Measurements from ENCODE around the gene SYT9. TPM values are rescaled to one million over a fixed set of nuclear protein-coding genes. Genes with fewer than 3 reads are reported as not detected.

Gene SYT9
- total RNA-seq, 1 donor from 2014 or later = 1.0 TPM

DNA sequence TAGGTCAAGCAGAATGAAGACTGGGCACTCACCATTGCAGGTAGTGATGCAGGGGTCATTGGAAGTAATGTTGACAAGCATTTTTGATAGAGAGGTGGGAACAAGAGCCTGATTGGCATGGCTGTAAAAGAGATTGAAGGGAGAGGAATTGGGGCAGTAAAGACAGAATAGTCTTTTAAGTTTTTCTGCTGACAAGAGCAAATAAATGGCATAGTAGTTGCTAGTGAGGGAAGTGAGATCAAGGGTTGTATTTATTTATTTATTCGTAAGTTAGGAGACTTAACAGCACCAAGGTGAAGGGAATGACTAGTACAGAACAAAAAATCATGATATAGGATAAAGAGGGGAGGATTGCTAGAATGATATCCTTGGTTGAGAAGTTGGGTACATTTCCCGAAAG is 11.0 kb downstream of the SYT9 start:
- Histone ChIP-seq H3K4me3 (ENCODE audit: low read depth, low read length) (no peak overlapping the region), H3K36me3 (ENCODE audit: control insufficient read depth, insufficient read depth, low read length) (no peaks in the 10 kb centered on the region), H3K27me3 (ENCODE audit: control insufficient read depth, insufficient read depth, low read length) (no peaks in the 10 kb centered on the region)
- TF ChIP-seq, protein P1, sequence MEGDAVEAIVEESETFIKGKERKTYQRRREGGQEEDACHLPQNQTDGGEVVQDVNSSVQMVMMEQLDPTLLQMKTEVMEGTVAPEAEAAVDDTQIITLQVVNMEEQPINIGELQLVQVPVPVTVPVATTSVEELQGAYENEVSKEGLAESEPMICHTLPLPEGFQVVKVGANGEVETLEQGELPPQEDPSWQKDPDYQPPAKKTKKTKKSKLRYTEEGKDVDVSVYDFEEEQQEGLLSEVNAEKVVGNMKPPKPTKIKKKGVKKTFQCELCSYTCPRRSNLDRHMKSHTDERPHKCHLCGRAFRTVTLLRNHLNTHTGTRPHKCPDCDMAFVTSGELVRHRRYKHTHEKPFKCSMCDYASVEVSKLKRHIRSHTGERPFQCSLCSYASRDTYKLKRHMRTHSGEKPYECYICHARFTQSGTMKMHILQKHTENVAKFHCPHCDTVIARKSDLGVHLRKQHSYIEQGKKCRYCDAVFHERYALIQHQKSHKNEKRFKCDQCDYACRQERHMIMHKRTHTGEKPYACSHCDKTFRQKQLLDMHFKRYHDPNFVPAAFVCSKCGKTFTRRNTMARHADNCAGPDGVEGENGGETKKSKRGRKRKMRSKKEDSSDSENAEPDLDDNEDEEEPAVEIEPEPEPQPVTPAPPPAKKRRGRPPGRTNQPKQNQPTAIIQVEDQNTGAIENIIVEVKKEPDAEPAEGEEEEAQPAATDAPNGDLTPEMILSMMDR (IDR thresholded peaks at IDR 0.05; ENCODE audit: insufficient read depth, low read length, poor library complexity, severe bottlenecking) = no peak
- no peak for DNase-seq (ENCODE audit: low read depth)

DNA sequence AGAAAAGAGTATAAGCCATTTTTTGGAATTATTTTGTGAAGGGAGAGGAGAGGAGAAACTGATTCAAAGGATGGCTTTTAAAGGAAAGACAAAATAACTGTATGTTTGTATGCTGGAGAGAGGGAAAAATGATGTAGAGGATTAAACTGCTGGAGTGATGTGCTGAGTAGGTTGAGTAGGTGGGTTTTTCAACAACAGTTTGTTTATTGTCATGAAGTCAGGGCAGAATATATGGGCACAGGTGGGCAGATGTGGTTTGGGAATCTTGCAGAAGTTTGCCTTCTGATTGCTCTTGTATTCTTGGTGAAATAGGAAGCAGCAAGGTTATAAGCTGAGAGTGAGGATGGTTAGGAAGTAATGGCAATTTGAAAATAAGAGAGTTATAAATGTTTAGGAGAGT is 12.1 kb downstream of the SYT9 start:
- H3K36me3 ChIP-seq (ENCODE audit: control insufficient read depth, insufficient read depth, low read length) = no peaks in the 10 kb centered on the region
- no peaks in the 10 kb centered on the region for H3K27me3 ChIP-seq (ENCODE audit: control insufficient read depth, insufficient read depth, low read length)
- H3K4me3 ChIP-seq (ENCODE audit: low read depth, low read length) = no peak overlapping the region
- TF ChIP-seq, protein P1 (IDR thresholded peaks at IDR 0.05; ENCODE audit: insufficient read depth, low read length, poor library complexity, severe bottlenecking) = no peak
- DNase-seq (ENCODE audit: low read depth) = no peak

DNA sequence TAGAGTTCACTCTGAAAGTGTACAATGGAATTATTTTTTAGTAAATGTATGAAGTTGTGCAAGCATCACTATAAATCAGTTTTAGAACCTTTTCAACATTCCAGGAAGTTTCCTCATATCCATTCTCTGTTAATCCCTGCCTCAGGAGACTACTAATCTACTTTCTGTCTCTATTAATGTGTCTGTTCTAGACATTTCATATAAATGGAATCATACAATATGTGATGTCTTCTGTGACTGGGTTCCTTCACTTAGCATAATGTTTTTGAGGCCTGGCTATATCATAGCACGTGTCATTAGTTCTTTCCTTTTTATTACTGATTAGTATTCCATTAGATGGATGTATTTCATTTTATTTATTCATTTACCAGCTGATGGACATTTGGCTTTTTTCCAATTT is 17.1 kb downstream of the SYT9 start:
- Histone ChIP-seq H3K36me3 (ENCODE audit: control insufficient read depth, insufficient read depth, low read length) (no peaks in the 10 kb centered on the region), H3K27me3 (ENCODE audit: control insufficient read depth, insufficient read depth, low read length) (no peaks in the 10 kb centered on the region), H3K4me3 (ENCODE audit: low read depth, low read length) (no peak overlapping the region)
- TF ChIP-seq, protein P1 (IDR thresholded peaks at IDR 0.05; ENCODE audit: insufficient read depth, low read length, poor library complexity, severe bottlenecking) = no peak
- DNase-seq (ENCODE audit: low read depth) = no peak

DNA sequence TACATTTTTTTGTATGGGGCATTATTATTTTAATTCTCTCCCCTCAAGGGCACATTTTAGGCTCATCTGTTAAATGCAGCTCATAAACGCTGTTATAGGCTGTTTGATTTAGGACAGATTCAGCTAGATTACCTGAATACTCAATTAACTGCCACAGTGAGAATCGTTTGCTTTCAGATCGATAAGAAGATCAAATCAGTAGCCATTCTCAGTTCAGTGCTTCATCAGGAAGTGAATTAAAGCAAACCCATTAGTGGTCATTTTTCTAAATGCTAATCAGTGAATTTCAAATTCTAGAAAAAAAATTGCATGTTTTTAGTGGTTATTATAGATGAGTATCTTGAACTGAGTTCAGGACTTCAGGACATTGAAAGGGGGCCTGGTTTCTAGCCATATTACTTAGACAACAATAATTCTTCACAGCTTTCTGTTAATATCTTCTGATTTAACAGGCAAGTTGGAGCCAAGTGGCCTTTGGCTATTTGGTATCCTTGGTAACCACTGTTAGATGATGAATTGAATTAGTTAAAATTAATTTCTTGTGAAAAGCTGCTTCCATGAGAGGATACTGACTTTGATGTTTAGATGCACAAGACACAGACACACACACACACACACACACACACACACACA is 18.6 kb downstream of the SYT9 start:
- DNase-seq (ENCODE audit: low read depth) = no peak
- no peaks in the 10 kb centered on the region for H3K36me3 ChIP-seq (ENCODE audit: control insufficient read depth, insufficient read depth, low read length)
- no peaks in the 10 kb centered on the region for H3K27me3 ChIP-seq (ENCODE audit: control insufficient read depth, insufficient read depth, low read length)
- TF ChIP-seq, protein P1 (IDR thresholded peaks at IDR 0.05; ENCODE audit: insufficient read depth, low read length, poor library complexity, severe bottlenecking) = no peak
- no peak overlapping the region for H3K4me3 ChIP-seq (ENCODE audit: low read depth, low read length)

DNA sequence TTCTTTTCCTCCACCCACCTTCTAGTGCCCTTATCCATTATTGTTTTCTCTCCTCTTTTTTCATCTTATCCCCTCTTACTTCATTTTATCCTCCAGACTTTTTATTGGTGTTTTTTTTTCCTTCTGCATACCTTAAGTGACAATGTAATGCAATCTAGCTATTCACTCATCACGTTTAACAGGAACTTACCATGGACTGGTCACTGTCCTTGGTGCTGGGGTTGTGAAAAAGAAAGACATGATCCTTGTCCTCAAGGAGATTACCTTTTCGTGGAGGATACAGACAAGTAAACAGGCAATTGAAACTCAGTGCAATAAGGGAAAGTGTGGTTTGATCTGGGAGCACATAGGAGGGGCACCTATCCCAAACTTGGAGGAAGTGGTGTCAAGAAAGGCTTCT is 20.7 kb downstream of the SYT9 start:
- Histone ChIP-seq H3K27me3 (ENCODE audit: control insufficient read depth, insufficient read depth, low read length) (no peaks in the 10 kb centered on the region), H3K4me3 (ENCODE audit: low read depth, low read length) (no peak overlapping the region), H3K36me3 (ENCODE audit: control insufficient read depth, insufficient read depth, low read length) (no peaks in the 10 kb centered on the region)
- DNase-seq (ENCODE audit: low read depth) = no peak
- TF ChIP-seq, protein P1 (IDR thresholded peaks at IDR 0.05; ENCODE audit: insufficient read depth, low read length, poor library complexity, severe bottlenecking) = no peak

DNA sequence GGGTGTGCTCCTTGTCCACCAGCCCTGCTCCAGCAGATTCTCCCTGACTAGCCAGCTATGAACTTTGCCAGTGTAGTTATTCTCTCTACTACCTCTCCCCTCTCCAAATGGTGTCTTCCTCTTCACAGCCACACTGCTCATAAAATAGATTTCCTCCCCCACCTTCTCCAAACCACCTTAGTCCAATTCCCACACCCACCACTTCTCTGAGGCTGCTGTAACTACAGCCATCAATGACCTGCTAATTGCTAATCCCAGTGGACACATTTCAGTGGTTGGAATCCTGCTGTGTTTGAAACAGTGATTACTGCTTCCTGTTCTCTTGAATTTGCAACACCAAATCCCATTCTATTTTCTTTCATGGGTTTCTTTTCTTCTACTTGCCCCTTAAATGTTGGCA is 23.4 kb downstream of the SYT9 start:
- DNase-seq (ENCODE audit: low read depth) = no peak
- Histone ChIP-seq H3K27me3 (ENCODE audit: control insufficient read depth, insufficient read depth, low read length) (no peaks in the 10 kb centered on the region), H3K36me3 (ENCODE audit: control insufficient read depth, insufficient read depth, low read length) (no peaks in the 10 kb centered on the region), H3K4me3 (ENCODE audit: low read depth, low read length) (no peak overlapping the region)
- TF ChIP-seq, protein P1 (IDR thresholded peaks at IDR 0.05; ENCODE audit: insufficient read depth, low read length, poor library complexity, severe bottlenecking) = no peak
